Measurements from ENCODE around the gene ZNF408.

- TF ChIP-seq ESRRA (IDR thresholded peaks at IDR 0.05; ENCODE audit: borderline replicate concordance, low read length) (no peak), MYC (IDR thresholded peaks at IDR 0.05; ENCODE audit: borderline replicate concordance, low read length) (no peak), USF2 (IDR thresholded peaks at IDR 0.05) (no peak), MAFK (IDR thresholded peaks at IDR 0.05; ENCODE audit: partially characterized antibody) (no peak), HOXA7 (CRISPR knock-in tag; IDR thresholded peaks at IDR 0.05) (no peak), CHD2 (IDR thresholded peaks at IDR 0.05; ENCODE audit: low read length, partially characterized antibody) (no peak), JUN (IDR thresholded peaks at IDR 0.05) (no peak), RFX5 (IDR thresholded peaks at IDR 0.05) (no peak), CEBPB (IDR thresholded peaks at IDR 0.05) (no peak), BHLHE40 (IDR thresholded peaks at IDR 0.05; ENCODE audit: low read depth, low read length) (no peak)
- TF ChIP-seq, protein P1, sequence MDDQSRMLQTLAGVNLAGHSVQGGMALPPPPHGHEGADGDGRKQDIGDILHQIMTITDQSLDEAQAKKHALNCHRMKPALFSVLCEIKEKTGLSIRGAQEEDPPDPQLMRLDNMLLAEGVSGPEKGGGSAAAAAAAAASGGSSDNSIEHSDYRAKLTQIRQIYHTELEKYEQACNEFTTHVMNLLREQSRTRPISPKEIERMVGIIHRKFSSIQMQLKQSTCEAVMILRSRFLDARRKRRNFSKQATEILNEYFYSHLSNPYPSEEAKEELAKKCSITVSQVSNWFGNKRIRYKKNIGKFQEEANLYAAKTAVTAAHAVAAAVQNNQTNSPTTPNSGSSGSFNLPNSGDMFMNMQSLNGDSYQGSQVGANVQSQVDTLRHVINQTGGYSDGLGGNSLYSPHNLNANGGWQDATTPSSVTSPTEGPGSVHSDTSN (IDR thresholded peaks at IDR 0.05), result no peak
- TF ChIP-seq, protein P2, sequence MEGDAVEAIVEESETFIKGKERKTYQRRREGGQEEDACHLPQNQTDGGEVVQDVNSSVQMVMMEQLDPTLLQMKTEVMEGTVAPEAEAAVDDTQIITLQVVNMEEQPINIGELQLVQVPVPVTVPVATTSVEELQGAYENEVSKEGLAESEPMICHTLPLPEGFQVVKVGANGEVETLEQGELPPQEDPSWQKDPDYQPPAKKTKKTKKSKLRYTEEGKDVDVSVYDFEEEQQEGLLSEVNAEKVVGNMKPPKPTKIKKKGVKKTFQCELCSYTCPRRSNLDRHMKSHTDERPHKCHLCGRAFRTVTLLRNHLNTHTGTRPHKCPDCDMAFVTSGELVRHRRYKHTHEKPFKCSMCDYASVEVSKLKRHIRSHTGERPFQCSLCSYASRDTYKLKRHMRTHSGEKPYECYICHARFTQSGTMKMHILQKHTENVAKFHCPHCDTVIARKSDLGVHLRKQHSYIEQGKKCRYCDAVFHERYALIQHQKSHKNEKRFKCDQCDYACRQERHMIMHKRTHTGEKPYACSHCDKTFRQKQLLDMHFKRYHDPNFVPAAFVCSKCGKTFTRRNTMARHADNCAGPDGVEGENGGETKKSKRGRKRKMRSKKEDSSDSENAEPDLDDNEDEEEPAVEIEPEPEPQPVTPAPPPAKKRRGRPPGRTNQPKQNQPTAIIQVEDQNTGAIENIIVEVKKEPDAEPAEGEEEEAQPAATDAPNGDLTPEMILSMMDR (IDR thresholded peaks at IDR 0.05), result no peak
- TF ChIP-seq, protein P3, sequence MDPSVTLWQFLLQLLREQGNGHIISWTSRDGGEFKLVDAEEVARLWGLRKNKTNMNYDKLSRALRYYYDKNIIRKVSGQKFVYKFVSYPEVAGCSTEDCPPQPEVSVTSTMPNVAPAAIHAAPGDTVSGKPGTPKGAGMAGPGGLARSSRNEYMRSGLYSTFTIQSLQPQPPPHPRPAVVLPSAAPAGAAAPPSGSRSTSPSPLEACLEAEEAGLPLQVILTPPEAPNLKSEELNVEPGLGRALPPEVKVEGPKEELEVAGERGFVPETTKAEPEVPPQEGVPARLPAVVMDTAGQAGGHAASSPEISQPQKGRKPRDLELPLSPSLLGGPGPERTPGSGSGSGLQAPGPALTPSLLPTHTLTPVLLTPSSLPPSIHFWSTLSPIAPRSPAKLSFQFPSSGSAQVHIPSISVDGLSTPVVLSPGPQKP (IDR thresholded peaks at IDR 0.05; ENCODE audit: low read depth, low read length), result no peak
- TF ChIP-seq, protein P4, sequence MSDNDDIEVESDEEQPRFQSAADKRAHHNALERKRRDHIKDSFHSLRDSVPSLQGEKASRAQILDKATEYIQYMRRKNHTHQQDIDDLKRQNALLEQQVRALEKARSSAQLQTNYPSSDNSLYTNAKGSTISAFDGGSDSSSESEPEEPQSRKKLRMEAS (IDR thresholded peaks at IDR 0.05), result no peak
Measured at GRCh38 chr11:46677991-46678740, 22.7 kb upstream of the ZNF408 start.

Measured in A549 (cell line).